Ammon's horn (tissue), 1 donor: Measurements from ENCODE around the gene PKN1.
A peak's percentile ranks its signal among the peaks of the same experiment; 100 is the strongest.
"Not testable (repeated sequence)": the region's sequence is repeated elsewhere in the genome, so short reads cannot be mapped to it uniquely, and the experiment has no call there.

Experiments used
- DNase-seq: peaks from one replicate; pipeline ENCODE4 v3.0.0-alpha.2; 2016; ENCODE audit warnings: low spot score

Gene PKN1

GRCh38 chr19:14432791-14433553, at the start of gene PKN1:
TSS of gene PKN1 (plus strand) at chr19:14433306. CDS start at chr19:14433522, 216 bp downstream.
- DNase-seq: peak; percentile 46

GRCh38 chr19:14383661-14384555, 49.2 kb upstream of the PKN1 start:
- peak; percentile 67 for DNase-seq

DNA sequence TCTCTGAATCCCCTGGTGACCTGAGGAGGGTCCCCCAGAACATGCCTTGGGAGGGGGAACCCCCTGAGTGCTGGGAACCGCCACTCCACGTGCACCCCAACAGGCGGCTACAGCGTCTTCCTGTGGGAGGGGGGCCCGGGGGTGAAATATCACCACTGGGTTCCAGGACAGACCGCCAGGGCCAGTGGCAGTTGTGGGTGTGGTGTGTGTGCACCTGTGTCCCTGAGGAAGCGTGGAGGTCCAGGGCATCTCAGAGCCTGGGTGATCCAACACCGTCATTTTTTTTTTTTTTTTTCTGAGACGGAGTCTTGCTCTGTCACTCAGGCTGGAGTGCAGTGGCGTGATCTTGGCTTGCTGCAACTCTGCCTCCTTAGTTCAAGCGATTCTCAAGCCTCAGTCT, 47.6 kb upstream of the PKN1 start:
- DNase-seq: no peak

DNA sequence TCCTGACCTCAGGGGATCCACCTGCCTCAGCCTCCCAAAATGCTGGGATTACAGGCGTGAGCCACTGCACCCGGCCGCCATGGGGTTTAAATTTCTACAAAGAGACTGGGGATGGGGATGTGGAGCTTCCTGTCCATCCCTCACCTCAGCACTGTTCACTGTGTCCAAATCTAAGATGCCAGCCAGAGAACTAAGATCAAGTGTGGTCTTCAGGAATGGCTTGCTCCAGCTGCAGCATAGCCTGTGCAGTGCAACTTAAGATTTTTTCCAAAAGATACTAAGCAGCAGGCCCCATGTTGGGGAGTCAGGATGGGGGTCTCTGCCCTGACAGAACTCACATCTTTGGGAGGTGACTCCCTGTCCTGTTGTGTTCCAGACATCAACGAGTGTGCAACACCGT, 42.6 kb upstream of the PKN1 start:
- DNase-seq: no peak

- DNase-seq: no peak
Observed at GRCh38 chr19:14391156-14391821, 41.8 kb upstream of the PKN1 start.

GRCh38 chr19:14393329-14393728, 39.8 kb upstream of the PKN1 start:
- no peak for DNase-seq

- DNase-seq: no peak
Observed at GRCh38 chr19:14394167-14394566, 38.9 kb upstream of the PKN1 start.

- no peak for DNase-seq
Observed at GRCh38 chr19:14395262-14395661, 37.8 kb upstream of the PKN1 start.

- DNase-seq: no peak
Observed at GRCh38 chr19:14395710-14396336, 37.3 kb upstream of the PKN1 start.

DNA sequence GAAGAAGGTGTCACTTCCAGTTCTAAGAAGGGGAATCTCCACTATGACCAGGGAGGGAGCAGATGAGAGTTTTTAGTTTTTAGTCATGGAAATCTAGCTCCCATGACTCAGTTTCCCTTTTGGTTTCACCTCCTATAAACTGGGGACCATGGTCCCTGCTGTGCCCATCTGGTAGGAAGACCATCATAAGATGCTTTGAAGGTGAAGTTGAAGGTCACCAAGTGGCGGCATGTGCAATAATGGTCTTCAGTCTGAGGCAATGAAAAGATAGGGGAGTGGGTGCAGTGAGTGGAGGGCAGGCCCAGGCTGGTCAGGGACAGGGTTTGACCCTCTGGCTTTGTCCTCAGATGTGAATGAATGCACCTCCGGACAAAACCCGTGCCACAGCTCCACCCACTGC, 36.4 kb upstream of the PKN1 start:
- DNase-seq: not testable (repeated sequence)

DNA sequence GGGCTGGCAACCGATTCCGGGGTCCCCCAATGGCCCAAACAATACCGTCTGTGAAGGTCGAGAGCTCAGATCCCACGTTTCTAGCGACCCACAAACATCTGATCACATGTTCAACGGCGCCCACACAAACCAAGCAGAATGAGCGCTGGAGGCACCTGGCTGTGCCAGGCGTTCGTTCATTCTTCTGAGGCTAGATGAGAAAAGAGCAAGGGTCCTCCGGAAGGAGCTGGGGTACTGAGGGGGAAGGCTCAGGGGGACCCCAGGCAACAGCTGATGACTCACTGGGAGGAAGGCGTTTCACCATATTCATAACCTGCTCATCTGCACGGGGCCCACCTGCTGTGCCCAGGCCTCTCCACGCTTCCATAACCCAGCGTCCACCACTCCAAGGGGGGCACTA, 35.9 kb upstream of the PKN1 start:
- DNase-seq: not testable (repeated sequence)

DNA sequence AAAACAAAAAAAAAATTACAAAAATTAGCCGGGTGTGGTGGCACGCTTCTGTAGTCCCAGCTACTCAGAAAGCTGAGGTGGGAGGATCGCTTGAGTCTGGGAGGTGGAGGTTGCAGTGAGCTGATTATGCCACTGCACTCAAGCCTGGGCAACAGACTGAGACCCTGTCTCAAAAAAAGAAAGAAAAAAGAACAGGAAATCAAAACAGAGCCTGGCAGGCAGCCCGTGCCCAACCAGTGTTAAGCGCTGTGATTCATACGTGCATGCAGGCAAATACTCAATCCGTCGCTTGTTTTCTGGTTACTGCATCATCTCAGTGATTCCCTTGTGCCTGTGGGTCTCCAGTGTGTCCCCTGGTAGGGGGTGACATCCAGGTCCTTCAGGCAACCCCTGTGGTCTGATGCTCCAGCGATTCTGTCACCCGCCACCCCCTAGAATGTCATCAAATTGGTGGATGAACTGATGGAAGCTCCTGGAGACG, 32.1 kb upstream of the PKN1 start:
- DNase-seq: no peak

- no peak for DNase-seq
Observed at GRCh38 chr19:14401468-14402195, 31.5 kb upstream of the PKN1 start.

DNA sequence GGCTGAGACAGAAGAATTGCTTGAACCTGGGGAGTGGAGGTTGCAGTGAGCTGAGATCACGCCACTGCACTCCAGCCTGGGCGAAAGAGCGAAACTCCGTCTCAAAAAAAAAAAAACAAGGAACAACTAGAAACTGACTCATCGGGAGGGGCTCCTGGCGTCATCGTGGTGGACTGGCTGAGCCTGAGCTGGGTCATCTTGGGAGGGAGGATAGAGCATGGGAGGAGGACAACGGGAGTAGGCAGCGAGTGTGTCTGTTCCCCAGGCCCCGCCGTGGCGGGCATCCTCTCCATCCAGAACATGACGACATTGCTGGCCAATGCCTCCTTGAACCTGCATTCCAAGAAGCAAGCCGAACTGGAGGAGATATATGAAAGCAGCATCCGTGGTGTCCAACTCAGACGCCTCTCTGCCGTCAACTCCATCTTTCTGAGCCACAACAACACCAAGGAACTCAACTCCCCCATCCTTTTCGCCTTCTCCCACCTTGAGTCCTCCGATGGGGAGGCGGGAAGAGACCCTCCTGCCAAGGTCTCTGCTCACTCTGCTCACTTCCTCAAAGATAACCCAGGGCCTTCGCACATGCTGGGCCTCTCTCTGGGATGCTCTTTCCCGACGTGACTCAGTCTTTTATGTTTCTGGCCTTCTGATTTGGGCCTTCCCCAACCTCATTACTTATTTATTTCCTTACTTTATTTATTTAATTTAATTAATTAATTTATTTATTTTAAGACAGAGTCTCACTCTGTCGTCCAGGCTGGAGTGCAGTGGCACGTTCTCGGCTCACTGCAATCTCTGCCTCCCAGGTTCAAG, 30.6 kb upstream of the PKN1 start:
- DNase-seq: no peak

DNA sequence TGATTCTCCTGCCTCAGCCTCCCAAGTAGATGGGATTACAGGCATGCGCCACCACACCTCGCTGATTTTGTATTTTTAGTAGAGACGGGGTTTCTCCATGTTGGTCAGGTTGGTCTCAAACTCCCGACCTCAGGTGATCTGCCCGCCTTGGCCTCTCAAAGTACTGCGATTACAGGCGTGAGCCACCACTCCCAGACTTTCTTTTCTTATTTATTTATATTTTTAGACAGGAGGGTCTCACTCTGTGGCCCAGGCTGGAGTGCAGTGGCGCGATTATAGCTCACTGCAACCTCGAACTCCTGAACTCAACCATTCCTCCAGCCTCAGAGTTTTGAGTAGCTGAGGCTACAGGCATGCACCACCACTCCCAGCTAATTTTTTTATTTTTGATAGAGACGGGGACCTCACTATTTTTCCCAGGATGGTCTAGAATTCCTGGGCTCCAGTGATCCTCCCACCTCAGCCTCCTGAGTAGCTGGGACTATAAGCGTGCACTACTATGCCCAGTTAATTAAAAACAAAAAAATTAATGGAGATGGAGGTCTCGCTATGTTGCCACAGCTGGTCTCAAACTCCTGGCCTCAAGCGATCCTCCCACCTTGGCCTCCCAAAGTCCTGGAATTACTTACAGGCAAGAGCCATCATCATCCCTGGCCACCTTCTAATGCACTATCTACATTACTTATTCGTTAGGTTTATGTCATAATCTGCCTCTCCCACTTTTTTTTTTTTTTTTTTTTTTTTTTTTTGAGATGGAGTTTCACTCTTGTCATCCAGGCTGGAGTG, 29.8 kb upstream of the PKN1 start:
- DNase-seq: not testable (repeated sequence)

DNA sequence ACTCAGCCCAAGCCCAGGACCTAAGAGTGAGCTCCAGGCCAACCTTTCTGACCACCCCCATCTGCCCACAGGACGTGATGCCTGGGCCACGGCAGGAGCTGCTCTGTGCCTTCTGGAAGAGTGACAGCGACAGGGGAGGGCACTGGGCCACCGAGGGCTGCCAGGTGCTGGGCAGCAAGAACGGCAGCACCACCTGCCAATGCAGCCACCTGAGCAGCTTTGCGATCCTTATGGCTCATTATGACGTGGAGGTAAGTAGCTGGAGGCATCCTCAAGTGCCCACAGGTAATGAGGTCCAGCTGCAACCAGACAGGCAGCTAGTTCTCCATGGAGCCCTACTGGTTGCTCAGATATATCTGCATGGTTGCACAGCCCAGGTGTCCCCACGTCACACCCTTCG, 28.8 kb upstream of the PKN1 start:
- DNase-seq: no peak

DNA sequence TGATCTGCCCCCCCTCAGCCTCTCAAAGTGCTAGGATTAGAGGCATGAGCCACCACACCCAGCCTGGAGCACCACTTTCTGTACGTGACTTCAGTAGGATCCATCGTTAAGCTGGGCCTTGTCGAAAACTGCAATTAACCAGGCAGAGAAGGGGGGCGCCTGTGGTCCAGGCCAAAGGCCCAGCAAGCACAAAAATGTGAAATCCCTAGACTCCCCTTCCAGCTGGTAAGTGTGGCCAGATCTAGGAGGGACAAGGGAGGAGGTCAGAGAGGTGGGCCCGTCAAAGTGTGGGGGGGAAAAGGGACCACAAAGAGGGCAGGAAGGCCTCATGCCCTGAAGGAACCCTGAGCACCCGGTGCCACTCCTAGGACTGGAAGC, 27.7 kb upstream of the PKN1 start:
- DNase-seq: no peak

- DNase-seq: peak; percentile 95
Observed at GRCh38 chr19:14405758-14406644, 27.1 kb upstream of the PKN1 start.
